ENCODE data around the gene OXLD1.
A peak's percentile ranks its signal among the peaks of the same experiment; 100 is the strongest.

The OXLD1 gene

DNA sequence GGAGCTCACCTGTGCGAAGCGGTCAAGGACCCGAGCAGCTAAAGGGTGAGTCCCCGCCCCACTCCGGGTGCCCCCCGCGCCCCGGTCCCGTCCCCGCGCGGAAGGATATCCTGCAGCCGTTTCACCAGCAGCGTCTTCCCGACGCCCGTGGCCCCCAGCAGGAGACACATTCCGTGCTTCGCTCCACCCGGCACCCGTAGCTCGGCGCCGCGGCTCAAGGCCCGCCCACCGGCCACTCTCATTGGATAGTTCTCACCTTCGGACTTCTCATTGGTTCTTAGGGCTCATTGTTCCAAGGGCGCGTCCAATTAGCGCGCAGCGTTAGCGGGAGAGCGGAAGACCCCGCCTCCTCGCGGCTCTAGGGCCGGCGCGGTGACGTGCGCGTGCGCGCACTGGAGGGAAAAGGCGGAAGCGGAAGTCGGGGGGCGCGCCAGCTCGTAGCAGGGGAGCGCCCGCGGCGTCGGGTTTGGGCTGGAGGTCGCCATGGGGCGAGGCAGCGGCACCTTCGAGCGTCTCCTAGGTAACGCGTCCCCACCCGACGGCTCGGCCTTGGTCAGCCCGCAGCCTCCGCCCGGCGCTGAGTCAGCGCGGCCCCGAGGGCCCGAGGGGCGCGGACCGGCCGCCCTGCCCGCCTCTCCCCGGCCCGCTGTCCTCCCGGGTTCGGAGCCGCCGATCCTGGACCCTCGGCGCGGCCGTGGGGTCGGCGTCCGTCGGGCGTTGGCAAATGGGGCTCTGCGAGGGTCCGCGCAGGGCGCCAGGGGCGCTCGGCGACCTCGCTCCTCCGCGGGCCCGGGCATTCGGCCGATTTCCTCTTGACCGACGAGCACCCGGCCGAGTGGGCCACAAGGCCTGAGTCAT lies 17.4 kb upstream of the OXLD1 start, which contains the start of the genes ARL16 and HGS (continued):
- TF ChIP-seq INSM2 (tag by site-specific recombination; IDR thresholded peaks at IDR 0.05) (peak; percentile 54; the same call in 1 of the 2 replicates), SETDB1 (IDR thresholded peaks at IDR 0.05; ENCODE audit: insufficient read length, low read length) (no peak), ZNF324 (tag by site-specific recombination; IDR thresholded peaks at IDR 0.05) (0 out of 2 replicates have a peak, but pooled peaks have one; percentile 9), ZBTB8A (tag by site-specific recombination; IDR thresholded peaks at IDR 0.05) (peak; percentile 90), ZNF248 (tag by site-specific recombination; IDR thresholded peaks at IDR 0.05) (no peak), ZNF146 (tag by site-specific recombination; IDR thresholded peaks at IDR 0.05) (no peak), ZNF664 (tag by site-specific recombination; IDR thresholded peaks at IDR 0.05) (no peak), ZSCAN16 (tag by site-specific recombination; IDR thresholded peaks at IDR 0.05) (no peak), ZNF362 (tag by site-specific recombination; IDR thresholded peaks at IDR 0.05) (no peak), ZNF624 (tag by site-specific recombination; IDR thresholded peaks at IDR 0.05) (no peak), ZNF510 (tag by site-specific recombination; IDR thresholded peaks at IDR 0.05; ENCODE audit: insufficient replicate concordance) (no peak), SP3 (tag by site-specific recombination; IDR thresholded peaks at IDR 0.05) (peak; percentile 92), ZNF302 (tag by site-specific recombination; IDR thresholded peaks at IDR 0.05; ENCODE audit: low read depth) (no peak), SCRT2 (tag by site-specific recombination; IDR thresholded peaks at IDR 0.05) (no peak), ZFP3 (tag by site-specific recombination; IDR thresholded peaks at IDR 0.05; ENCODE audit: low read depth) (no peak), ZEB2 (tag by site-specific recombination; IDR thresholded peaks at IDR 0.05) (peak; percentile 90), ZNF37A (tag by site-specific recombination; IDR thresholded peaks at IDR 0.05) (no peak), ZNF701 (tag by site-specific recombination; IDR thresholded peaks at IDR 0.05) (no peak), BCL11A (tag by site-specific recombination; IDR thresholded peaks at IDR 0.05; ENCODE audit: low read depth) (no peak), ZNF202 (tag by site-specific recombination; IDR thresholded peaks at IDR 0.05; ENCODE audit: borderline replicate concordance) (no peak), KLF16 (tag by site-specific recombination; IDR thresholded peaks at IDR 0.05) (peak; percentile 92; the same call in 1 of the 2 replicates), ZBTB48 (tag by site-specific recombination; IDR thresholded peaks at IDR 0.05) (no peak), ZNF501 (tag by site-specific recombination; IDR thresholded peaks at IDR 0.05) (no peak), YY1 (tag by site-specific recombination; IDR thresholded peaks at IDR 0.05) (0 out of 2 replicates have a peak, but pooled peaks have one; percentile 14), ZFP69B (tag by site-specific recombination; IDR thresholded peaks at IDR 0.05) (peak; percentile 64; the same call in 1 of the 2 replicates), REST (tag by site-specific recombination; IDR thresholded peaks at IDR 0.05) (no peak), HOXA7 (CRISPR knock-in tag; IDR thresholded peaks at IDR 0.05; ENCODE audit: borderline replicate concordance) (no peak), ZNF623 (tag by site-specific recombination; IDR thresholded peaks at IDR 0.05) (peak; percentile 17; the same call in 1 of the 2 replicates)
- TF ChIP-seq, protein P1, sequence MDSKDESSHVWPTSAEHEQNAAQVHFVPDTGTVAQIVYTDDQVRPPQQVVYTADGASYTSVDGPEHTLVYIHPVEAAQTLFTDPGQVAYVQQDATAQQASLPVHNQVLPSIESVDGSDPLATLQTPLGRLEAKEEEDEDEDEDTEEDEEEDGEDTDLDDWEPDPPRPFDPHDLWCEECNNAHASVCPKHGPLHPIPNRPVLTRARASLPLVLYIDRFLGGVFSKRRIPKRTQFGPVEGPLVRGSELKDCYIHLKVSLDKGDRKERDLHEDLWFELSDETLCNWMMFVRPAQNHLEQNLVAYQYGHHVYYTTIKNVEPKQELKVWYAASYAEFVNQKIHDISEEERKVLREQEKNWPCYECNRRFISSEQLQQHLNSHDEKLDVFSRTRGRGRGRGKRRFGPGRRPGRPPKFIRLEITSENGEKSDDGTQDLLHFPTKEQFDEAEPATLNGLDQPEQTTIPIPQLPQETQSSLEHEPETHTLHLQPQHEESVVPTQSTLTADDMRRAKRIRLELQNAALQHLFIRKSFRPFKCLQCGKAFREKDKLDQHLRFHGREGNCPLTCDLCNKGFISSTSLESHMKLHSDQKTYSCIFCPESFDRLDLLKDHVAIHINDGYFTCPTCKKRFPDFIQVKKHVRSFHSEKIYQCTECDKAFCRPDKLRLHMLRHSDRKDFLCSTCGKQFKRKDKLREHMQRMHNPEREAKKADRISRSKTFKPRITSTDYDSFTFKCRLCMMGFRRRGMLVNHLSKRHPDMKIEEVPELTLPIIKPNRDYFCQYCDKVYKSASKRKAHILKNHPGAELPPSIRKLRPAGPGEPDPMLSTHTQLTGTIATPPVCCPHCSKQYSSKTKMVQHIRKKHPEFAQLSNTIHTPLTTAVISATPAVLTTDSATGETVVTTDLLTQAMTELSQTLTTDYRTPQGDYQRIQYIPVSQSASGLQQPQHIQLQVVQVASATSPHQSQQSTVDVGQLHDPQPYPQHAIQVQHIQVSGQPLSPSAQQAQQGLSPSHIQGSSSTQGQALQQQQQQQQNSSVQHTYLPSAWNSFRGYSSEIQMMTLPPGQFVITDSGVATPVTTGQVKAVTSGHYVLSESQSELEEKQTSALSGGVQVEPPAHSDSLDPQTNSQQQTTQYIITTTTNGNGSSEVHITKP (tag by site-specific recombination; IDR thresholded peaks at IDR 0.05): peak; percentile 59
